Measurements from ENCODE around the gene DNMT1. TPM values are rescaled to one million over a fixed set of nuclear protein-coding genes. Genes with fewer than 3 reads are reported as not detected.

Gene DNMT1
- polyA plus RNA-seq, 1 experiment: 60.7 TPM

DNA sequence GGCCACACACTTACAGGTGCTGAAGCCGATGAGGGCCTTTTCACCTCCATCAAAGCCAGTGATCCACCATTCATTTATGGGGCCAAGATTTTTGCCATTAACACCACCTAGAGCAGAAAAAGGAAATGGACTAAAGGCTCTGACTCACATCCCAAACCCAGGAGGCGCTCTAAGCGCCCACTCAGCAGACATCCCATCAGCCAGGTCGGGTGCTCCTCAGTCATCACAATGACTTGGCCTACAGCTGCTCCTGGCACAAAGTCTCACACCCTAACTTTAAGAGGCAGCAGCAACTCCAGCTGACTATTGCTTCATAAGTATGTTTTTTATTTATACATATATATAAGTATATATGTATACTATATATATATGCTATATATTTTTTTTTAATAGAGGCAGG, 38.9 kb downstream of the DNMT1 start:
- ChIA-PET POLR2A (no interaction called here), CTCF (no interaction called here)
- Histone ChIP-seq H3K27me3 (ENCODE audit: control insufficient read depth, insufficient read depth, low read length) (no peaks in the 10 kb centered on the region), H3K4me3 (ENCODE audit: low read depth, low read length) (no peak overlapping the region), H3K9me3 (ENCODE audit: control insufficient read depth, insufficient read depth, low read length) (no peaks in the 10 kb centered on the region), H3K27ac (ENCODE audit: low read depth, low read length) (no peak overlapping the region)
- TF ChIP-seq, protein P1, sequence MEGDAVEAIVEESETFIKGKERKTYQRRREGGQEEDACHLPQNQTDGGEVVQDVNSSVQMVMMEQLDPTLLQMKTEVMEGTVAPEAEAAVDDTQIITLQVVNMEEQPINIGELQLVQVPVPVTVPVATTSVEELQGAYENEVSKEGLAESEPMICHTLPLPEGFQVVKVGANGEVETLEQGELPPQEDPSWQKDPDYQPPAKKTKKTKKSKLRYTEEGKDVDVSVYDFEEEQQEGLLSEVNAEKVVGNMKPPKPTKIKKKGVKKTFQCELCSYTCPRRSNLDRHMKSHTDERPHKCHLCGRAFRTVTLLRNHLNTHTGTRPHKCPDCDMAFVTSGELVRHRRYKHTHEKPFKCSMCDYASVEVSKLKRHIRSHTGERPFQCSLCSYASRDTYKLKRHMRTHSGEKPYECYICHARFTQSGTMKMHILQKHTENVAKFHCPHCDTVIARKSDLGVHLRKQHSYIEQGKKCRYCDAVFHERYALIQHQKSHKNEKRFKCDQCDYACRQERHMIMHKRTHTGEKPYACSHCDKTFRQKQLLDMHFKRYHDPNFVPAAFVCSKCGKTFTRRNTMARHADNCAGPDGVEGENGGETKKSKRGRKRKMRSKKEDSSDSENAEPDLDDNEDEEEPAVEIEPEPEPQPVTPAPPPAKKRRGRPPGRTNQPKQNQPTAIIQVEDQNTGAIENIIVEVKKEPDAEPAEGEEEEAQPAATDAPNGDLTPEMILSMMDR (IDR thresholded peaks at IDR 0.05; ENCODE audit: low read depth, low read length): no peak
- no peak for DNase-seq (ENCODE audit: low read depth, low spot score)

DNA sequence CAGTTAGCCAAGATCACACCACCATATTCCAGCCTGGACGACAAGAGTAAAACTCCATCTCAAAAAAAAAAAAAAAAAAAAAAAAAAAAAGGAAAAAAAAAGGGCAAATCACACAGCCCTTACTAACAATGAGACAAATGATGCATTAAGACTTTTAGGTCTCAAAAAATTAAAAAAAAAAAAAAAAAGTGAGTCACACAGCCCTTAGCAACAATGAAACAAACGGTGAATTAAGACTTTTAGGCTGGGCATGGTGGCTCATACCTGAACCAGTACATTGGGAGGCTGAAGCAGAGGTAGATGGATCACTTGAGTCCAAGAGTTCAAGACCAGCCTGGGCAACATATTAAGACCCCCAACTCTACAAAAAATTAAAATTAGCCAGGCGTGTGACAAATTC, 42.7 kb downstream of the DNMT1 start:
- no peak for DNase-seq (ENCODE audit: low read depth, low spot score)
- POLR2A ChIA-PET: no interaction called here
- CTCF ChIA-PET: interaction anchor here (0.6 kb wide), 1 partner anchor 547 kb away, joined by 3 read pairs; no protein-coding TSS in a partner anchor
- H3K27ac ChIP-seq (ENCODE audit: low read depth, low read length): peak overlapping the region; percentile 11
- no peaks in the 10 kb centered on the region for H3K27me3 ChIP-seq (ENCODE audit: control insufficient read depth, insufficient read depth, low read length)
- no peaks in the 10 kb centered on the region for H3K9me3 ChIP-seq (ENCODE audit: control insufficient read depth, insufficient read depth, low read length)
- no peak overlapping the region for H3K4me3 ChIP-seq (ENCODE audit: low read depth, low read length)
- TF ChIP-seq, protein P1 (IDR thresholded peaks at IDR 0.05; ENCODE audit: low read depth, low read length): no peak

DNA sequence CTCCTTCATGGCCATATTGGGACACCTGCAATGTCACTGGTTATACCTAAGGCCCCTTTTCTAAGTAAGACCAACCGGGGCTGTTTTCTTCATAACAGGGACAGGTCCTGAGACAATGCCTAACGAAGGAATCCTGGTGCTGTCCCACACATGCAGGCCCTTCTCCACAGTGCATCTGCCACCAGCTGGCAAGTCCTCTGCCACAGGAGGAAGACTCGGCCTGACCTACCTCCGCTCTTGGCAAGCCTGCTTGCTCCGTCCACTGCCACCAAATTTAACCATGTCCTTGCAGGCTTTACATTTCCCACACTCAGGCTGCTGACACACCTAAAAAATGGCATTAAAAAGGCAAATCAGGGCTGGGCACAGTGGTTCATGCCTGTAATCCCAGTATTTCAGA, 43.2 kb downstream of the DNMT1 start:
- H3K4me3 ChIP-seq (ENCODE audit: low read depth, low read length): no peak overlapping the region
- no peaks in the 10 kb centered on the region for H3K9me3 ChIP-seq (ENCODE audit: control insufficient read depth, insufficient read depth, low read length)
- POLR2A ChIA-PET: no interaction called here
- CTCF ChIA-PET: interaction anchor here (0.6 kb wide), 1 partner anchor 548 kb away, joined by 3 read pairs; no protein-coding TSS in a partner anchor
- TF ChIP-seq, protein P1 (IDR thresholded peaks at IDR 0.05; ENCODE audit: low read depth, low read length): no peak
- no peak overlapping the region for H3K27ac ChIP-seq (ENCODE audit: low read depth, low read length)
- no peaks in the 10 kb centered on the region for H3K27me3 ChIP-seq (ENCODE audit: control insufficient read depth, insufficient read depth, low read length)
- no peak for DNase-seq (ENCODE audit: low read depth, low spot score)

DNA sequence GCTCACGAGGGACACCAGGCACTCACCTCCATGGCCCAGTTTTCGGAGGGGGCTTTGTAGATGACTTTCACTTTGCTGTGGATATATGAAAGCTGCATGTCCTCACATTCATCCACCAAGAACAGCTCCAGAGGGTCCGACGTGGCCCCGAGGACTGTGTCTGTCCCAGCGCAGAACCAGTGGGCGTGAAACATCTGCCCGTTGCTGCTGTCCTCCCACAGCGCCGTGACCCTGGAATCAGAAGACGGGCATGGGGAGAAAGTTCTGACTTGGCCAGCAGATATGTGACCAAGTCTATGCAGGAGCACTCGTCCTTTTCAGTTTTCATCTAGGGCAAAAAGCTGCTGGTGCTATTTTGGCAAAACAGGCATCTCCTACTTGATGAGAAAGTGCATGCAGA, 45.3 kb downstream of the DNMT1 start:
- TF ChIP-seq, protein P1 (IDR thresholded peaks at IDR 0.05; ENCODE audit: low read depth, low read length): no peak
- ChIA-PET CTCF (interaction anchor here (0.5 kb wide), 2 partner anchors 71 to 100 kb away, joined by 4 read pairs; no protein-coding TSS in a partner anchor), POLR2A (no interaction called here)
- no peak overlapping the region for H3K4me3 ChIP-seq (ENCODE audit: low read depth, low read length)
- H3K27ac ChIP-seq (ENCODE audit: low read depth, low read length): no peak overlapping the region
- no peaks in the 10 kb centered on the region for H3K27me3 ChIP-seq (ENCODE audit: control insufficient read depth, insufficient read depth, low read length)
- H3K9me3 ChIP-seq (ENCODE audit: control insufficient read depth, insufficient read depth, low read length): no peaks in the 10 kb centered on the region
- DNase-seq (ENCODE audit: low read depth, low spot score): no peak

DNA sequence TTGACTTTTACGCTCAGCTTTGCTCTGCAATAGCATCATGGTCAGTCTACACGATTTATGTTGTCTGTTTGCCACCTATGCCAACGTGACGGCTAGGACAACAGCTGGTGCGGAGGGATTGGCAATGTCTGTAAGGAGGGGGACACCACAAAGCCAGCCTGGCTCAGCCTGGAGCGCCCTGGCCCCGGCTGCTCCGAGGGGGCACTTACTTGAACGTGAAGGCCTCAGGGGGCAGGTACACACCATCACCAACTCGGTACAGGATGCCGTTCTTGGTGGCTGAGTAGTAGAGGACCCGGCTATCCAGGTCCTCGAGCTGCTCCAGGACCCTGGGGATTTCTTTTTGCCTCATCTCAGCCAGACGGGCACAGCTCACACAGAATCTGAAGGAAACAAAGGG, 48.6 kb downstream of the DNMT1 start:
- no peak overlapping the region for H3K4me3 ChIP-seq (ENCODE audit: low read depth, low read length)
- TF ChIP-seq, protein P1 (IDR thresholded peaks at IDR 0.05; ENCODE audit: low read depth, low read length): no peak
- no peaks in the 10 kb centered on the region for H3K27me3 ChIP-seq (ENCODE audit: control insufficient read depth, insufficient read depth, low read length)
- no peak overlapping the region for H3K27ac ChIP-seq (ENCODE audit: low read depth, low read length)
- no peak for DNase-seq (ENCODE audit: low read depth, low spot score)
- CTCF ChIA-PET: no interaction called here
- no peaks in the 10 kb centered on the region for H3K9me3 ChIP-seq (ENCODE audit: control insufficient read depth, insufficient read depth, low read length)
- POLR2A ChIA-PET: no interaction called here
